ENCODE results near the gene NRDC.

Gene NRDC

DNA sequence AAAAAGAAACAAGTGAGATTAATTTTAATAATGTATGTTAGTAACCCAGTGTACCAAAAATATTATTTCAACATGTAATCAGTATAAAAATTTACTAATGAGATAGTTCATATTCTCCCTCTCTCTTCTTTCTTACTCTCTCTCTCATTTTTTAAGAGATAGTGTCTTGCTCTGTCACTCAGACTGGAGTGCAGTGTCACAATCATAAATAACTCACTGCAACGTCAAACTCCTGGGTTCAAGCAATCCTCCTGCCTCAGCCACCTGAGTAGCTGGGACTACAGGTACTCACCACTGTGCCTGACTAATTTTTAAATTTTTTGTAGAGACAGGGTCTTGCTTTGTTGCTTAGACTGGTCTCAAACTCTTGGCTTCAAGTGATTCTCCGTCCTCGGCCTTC, 123.9 kb downstream of the NRDC start:
- no peak for DNase-seq

DNA sequence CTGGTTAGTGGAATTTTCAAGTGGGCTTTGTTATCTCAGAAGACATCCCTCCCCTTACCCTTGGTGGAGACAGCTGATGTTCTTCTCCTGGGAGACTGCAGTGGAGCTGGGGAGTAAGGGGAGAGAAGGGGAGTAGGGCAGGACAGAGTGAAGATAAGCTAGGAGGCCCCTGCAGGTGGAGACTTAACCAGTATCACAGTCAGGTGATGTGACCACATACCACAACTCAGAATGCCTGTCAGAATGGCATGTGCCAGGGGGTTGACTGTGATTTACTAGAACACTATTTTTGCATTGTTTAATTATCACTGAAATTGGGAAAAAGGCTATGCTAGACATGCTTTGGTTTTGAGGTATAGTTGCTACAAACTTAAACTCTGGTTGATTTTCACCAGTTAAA, 124.6 kb downstream of the NRDC start:
- no peak for DNase-seq

DNA sequence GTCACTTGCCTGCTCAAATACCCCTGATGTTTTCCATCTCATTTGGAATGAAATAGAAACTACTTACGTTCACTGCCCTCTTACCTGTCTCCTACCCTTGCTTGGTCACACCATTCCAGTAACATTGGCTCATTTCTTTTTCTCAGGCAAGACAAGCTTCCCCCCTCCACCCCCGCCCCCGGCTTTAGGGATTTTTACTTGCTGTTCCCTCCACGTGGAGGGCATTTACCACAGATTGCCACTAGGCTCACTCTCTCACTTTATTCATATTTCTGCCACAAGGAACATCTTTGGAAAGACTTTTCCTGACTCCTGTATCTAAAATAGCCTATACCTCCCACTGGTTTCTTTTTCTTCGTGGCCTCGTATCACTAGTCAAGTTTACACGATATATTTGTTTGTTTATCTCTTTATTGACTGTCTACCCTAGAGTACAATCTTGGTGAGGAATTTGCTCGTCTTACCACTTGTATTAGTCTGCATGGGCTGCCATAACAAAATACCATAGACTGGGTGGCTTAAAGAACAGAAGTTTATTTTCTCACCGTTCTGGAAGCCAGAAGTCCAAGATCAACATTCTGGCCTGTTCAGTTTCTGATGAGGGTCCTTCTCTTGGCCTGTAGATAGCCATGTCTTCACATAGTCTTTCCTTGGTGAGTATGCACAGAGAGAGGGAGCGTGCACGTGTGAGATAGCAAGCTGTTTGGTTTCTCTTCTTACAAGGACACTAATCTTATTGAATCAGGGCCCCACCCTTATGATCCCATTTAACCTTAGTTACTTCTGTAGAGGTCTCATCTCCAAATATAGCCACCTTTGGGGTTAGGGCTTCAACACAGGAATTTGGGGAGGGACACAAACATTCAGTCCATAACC, 126.2 kb downstream of the NRDC start:
- no peak for DNase-seq

DNA sequence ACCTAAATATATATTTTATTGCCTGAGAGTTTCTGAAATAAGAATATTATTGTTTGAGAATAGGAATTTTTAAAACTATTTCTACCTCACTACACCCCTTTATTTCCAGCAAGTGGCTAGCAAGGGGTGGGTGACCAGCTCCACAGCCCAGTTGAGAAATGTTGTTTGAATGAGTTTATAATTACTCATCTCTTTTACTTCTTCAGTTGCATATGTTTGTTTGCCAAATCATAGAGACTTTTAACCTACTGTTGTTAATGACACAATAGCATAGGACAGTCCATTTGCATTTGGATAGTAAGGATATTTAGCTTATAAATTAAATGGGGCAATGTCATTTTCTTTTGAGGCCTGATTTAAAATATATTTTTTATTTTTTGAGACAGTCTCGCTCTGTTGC, 127.8 kb downstream of the NRDC start:
- no peak for DNase-seq

DNA sequence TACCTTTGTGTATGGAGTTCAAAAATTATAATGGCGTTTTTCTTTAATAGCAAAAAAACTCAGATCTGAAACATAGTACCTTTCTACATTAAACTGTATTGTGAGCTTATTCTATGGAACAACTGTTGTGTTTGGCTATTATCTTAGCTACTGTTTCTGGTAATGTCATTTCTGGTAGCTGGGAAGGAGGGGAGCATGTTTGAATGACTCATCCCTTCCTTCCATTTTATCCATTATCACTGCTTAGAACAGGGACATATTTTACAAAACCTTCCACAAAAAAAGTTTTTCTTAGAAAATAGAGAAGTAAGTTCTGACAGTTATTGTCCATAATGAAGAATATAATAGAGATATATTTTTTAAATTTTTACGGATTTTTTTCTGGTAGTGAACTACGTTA, 128.3 kb downstream of the NRDC start:
- no peak for DNase-seq

DNA sequence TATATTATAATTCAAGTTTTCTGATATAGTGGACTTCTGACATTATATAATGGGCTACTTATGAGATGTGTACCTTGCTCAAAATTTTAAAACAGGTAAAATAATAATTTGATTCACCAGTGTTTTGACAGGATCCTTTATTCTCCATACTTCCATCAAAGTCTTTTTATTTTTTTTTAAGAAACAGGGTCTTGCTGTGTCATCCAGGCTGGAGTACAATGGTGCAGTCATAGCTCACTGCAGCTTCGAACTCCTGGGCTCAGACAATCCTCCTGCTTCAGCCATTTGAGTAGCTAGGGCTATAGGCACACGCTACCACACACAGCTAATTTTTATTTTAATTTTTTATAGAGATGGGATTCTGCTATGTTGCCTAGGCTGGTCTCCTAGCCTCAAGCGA, 129.4 kb downstream of the NRDC start:
- DNase-seq = no peak

DNA sequence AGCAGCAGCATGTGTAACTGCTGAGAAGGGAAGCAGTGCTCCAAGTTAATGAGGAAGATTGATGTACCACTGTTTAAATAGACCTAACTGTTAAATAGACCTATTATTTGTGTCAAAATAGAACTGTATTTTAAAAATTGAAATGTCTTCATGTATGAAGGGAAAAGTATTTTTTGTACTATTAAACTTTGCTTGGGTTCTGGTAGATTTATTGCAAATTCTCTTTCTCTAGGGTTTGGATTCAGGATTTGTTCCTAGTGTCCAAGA, 133.3 kb downstream of the NRDC start:
- DNase-seq = no peak

DNA sequence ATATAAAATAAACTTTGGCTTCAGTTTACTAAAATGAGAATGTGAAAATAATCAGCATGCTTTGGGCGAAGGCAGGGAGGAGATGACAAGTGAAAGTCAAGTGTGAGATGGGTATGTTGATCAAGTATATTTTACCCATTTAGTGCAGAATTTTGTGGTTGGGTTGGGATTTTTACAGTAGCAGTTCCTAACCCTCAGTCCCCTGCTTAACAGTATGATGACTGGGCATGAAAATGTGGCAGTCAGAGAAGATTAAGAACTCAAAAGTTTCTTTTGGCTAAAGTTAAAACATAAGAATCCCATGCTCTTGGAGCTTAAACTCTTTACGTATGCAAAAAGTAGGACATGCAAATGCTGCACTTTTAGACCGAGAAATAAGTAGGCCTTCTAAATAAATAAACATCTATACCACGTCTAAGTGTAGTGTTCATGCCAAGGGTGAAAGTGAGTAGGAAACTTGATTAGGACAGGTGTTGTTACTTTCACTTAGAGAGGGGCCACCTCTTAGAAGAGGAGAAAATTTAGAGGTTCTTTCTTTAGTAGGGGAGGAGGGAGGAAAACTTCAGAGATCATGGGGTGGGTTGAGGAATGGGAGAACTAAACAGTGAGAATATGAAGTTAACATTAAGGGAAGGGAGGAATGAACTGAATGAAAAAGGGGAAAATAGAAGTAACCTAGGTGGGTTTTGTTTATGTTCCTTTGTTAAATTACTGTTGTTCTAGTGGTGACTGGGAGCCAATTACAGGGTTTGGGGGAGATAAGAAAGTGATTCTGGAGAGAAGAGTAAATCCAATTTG, 133.8 kb downstream of the NRDC start:
- no peak for DNase-seq

DNA sequence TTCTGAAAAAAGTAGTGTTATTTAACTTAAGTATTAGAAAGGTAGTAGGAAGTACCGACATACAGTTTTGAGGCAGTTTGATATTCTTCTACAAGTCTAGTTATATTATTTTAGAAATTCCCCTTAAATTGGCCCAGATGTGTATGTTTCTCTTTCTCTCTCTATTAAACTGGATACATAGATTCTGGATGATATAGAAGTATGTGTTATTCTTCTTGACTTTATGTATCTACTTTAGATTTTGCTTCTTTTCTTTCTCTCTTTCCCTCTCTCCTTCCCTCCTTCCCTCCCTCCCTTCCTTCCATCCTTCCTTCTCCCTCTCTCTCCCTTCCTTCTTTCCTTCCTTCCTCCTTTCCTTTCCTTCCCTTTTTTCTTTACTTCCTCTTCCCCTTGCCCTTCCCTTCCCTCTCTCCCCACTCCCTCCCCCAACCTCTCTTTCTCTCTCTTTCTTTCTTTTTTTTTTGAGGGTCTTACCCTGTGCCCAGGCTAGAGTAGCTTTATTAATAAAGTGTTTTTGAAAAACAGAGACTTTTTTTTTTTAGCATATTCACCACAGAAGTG, 137.3 kb downstream of the NRDC start:
- no peak for DNase-seq

DNA sequence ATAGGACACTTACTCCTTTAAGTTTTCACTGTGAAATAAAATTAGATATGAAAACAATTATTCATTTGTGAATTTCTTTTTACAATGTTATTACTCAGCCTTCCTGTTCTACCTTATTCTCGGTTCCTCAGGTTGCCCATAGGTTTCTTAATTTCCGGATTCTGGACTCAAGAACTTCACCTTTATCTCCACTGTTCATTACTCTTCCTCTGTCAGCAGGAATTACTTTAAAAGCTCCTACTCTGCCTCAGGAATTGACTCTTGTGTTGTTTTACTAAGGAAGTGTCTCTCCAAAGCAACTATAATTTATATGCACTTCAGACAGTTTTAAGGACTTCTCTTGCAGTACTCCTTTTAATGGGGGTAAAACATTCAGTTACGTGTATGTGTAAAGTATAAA, 137.9 kb downstream of the NRDC start:
- DNase-seq = no peak

All from activated CD8-positive, alpha-beta memory T cell treated with anti-CD3 and anti-CD28 coated beads, Interleukin-2, amount 50 U/mL, for 4 hours (primary cell).